Measurements from ENCODE around the gene RASGEF1C. TPM values are rescaled to one million over a fixed set of nuclear protein-coding genes. Genes with fewer than 3 reads are reported as not detected.

RASGEF1C gene
- total RNA-seq, 6 experiments from 2014 or later = not detected

GRCh38 chr5:180166176-180166575 lies 42.8 kb downstream of the RASGEF1C start:
- no peak overlapping the region for H3K27ac Mint-ChIP-seq
- TF ChIP-seq CTCF (IDR thresholded peaks at IDR 0.05) = no peak
- H3K4me1 Mint-ChIP-seq (ENCODE audit: low read depth) = no peaks in the 10 kb centered on the region
- no peaks in the 10 kb centered on the region for H3K27me3 Mint-ChIP-seq (ENCODE audit: insufficient read depth)
- DNase-seq = no peak
- H3K4me3 Mint-ChIP-seq = no peak overlapping the region
- H3K9me3 Mint-ChIP-seq = peaks cover 23% of the 10 kb centered on the region
- H3K36me3 Mint-ChIP-seq (ENCODE audit: low read depth) = no peaks in the 10 kb centered on the region

- Mint-ChIP-seq H3K4me1 (ENCODE audit: low read depth) (no peaks in the 10 kb centered on the region), H3K9me3 (peaks cover 35% of the 10 kb centered on the region), H3K36me3 (ENCODE audit: low read depth) (no peaks in the 10 kb centered on the region), H3K27me3 (ENCODE audit: insufficient read depth) (peaks cover 4% of the 10 kb centered on the region), H3K27ac (no peak overlapping the region), H3K4me3 (no peak overlapping the region)
- no peak for DNase-seq
- no peak for TF ChIP-seq CTCF (IDR thresholded peaks at IDR 0.05)
Measured at GRCh38 chr5:180162304-180162661, 46.7 kb downstream of the RASGEF1C start.

- H3K27ac Mint-ChIP-seq = no peak overlapping the region
- no peaks in the 10 kb centered on the region for H3K36me3 Mint-ChIP-seq (ENCODE audit: low read depth)
- H3K4me3 Mint-ChIP-seq = no peak overlapping the region
- H3K4me1 Mint-ChIP-seq (ENCODE audit: low read depth) = no peaks in the 10 kb centered on the region
- peaks cover 4% of the 10 kb centered on the region for H3K27me3 Mint-ChIP-seq (ENCODE audit: insufficient read depth)
- TF ChIP-seq CTCF (IDR thresholded peaks at IDR 0.05) = no peak
- peaks cover 29% of the 10 kb centered on the region for H3K9me3 Mint-ChIP-seq
- DNase-seq = no peak
Measured at GRCh38 chr5:180161420-180162303, 47.3 kb downstream of the RASGEF1C start.

GRCh38 chr5:180160789-180161188 lies 48.2 kb downstream of the RASGEF1C start:
- Mint-ChIP-seq H3K27me3 (ENCODE audit: insufficient read depth) (peaks cover 4% of the 10 kb centered on the region), H3K36me3 (ENCODE audit: low read depth) (no peaks in the 10 kb centered on the region), H3K4me3 (no peak overlapping the region), H3K27ac (no peak overlapping the region), H3K4me1 (ENCODE audit: low read depth) (no peaks in the 10 kb centered on the region), H3K9me3 (peaks cover 30% of the 10 kb centered on the region)
- DNase-seq = no peak
- no peak for TF ChIP-seq CTCF (IDR thresholded peaks at IDR 0.05)

GRCh38 chr5:180160215-180160614 lies 48.8 kb downstream of the RASGEF1C start:
- no peak for DNase-seq
- H3K36me3 Mint-ChIP-seq (ENCODE audit: low read depth) = no peaks in the 10 kb centered on the region
- no peak for TF ChIP-seq CTCF (IDR thresholded peaks at IDR 0.05)
- peaks cover 4% of the 10 kb centered on the region for H3K27me3 Mint-ChIP-seq (ENCODE audit: insufficient read depth)
- peaks cover 35% of the 10 kb centered on the region for H3K9me3 Mint-ChIP-seq
- H3K4me1 Mint-ChIP-seq (ENCODE audit: low read depth) = no peaks in the 10 kb centered on the region
- no peak overlapping the region for H3K27ac Mint-ChIP-seq
- H3K4me3 Mint-ChIP-seq = no peak overlapping the region
